RKO (cell line): ENCODE results near the gene GPR37.

Experiments used
- DNase-seq: peaks from one replicate; pipeline ENCODE4 v3.0.0-alpha.2; 2016; ENCODE audit warnings: low spot score

GPR37 gene

GRCh38 chr7:124724079-124724478, 41.5 kb downstream of the GPR37 start:
- DNase-seq, result no peak

GRCh38 chr7:124723012-124723411, 42.6 kb downstream of the GPR37 start:
- peak; percentile 81 for DNase-seq

GRCh38 chr7:124722292-124722691, 43.3 kb downstream of the GPR37 start:
- peak; percentile 16 for DNase-seq

- DNase-seq, result no peak
Measured at GRCh38 chr7:124720195-124720594, 45.4 kb downstream of the GPR37 start.

GRCh38 chr7:124718032-124718766, 47.4 kb downstream of the GPR37 start:
- DNase-seq, result peak; percentile 19

- DNase-seq, result no peak
Measured at GRCh38 chr7:124716894-124717293, 48.7 kb downstream of the GPR37 start.

GRCh38 chr7:124713086-124713485, 52.5 kb downstream of the GPR37 start:
- DNase-seq, result no peak

- DNase-seq, result no peak
Measured at GRCh38 chr7:124712017-124712416, 53.6 kb downstream of the GPR37 start.

GRCh38 chr7:124702385-124702784, 63.2 kb downstream of the GPR37 start:
- DNase-seq, result no peak

GRCh38 chr7:124701955-124702354, 63.6 kb downstream of the GPR37 start:
- DNase-seq, result no peak

- no peak for DNase-seq
Measured at GRCh38 chr7:124700655-124701054, 64.9 kb downstream of the GPR37 start.

GRCh38 chr7:124698964-124699363, 66.6 kb downstream of the GPR37 start:
- no peak for DNase-seq

- no peak for DNase-seq
Measured at GRCh38 chr7:124697746-124698145, 67.8 kb downstream of the GPR37 start.
